GM12878 (cell line): ENCODE results near the gene PPP1R2. TPM values are rescaled to one million over a fixed set of nuclear protein-coding genes. Genes with fewer than 3 reads are reported as not detected.

ENCODE experiments used
- ATAC-seq: fragments of 200-7000 bp; cut with Tn5 transposase; 3 replicates; pipeline ENCODE4 v1.9.1; 2020; ENCODE audit warnings: mild to moderate bottlenecking, moderate library complexity
- BruUV-seq: library from RNA; stranded (reverse); fragments of 400-500 nt; replicated peaks from 2 replicates; lab custom pipeline; 2021; lab: Mats Ljungman, UMichigan
- CTCF ChIA-PET: fragments of 300-600 bp; sonication (Branson Sonifier 250); formaldehyde crosslinking; extraction: SDS; loops from one replicate; lab custom pipeline; 2021; ENCODE audit warnings: inconsistent platforms; lab: Yijun Ruan, JAX
- POLR2A ChIA-PET: fragments of 350-600 bp; formaldehyde crosslinking; extraction: SDS; loops from one replicate; lab custom pipeline; 2021; ENCODE audit warnings: inconsistent platforms; lab: Charles Lee
- RAD21 ChIA-PET: fragments of 300-600 bp; sonication (Branson Sonifier 250); formaldehyde crosslinking; loops from one replicate; lab custom pipeline; 2023; ENCODE audit warnings: antibody characterized with exemption; ENCODE audit not compliant: unreplicated experiment; lab: Charles Lee
- SMC1A ChIA-PET: fragments of 300-600 bp; sonication (Branson Sonifier 250); formaldehyde crosslinking; loops from one replicate; lab custom pipeline; 2023; ENCODE audit not compliant: unreplicated experiment, uncharacterized antibody; lab: Charles Lee
- DNase-seq: peaks from one replicate; pipeline ENCODE4 v3.0.0-alpha.2; 2011; ENCODE audit warnings: low read depth, low spot score
- FAIRE-seq: peaks from 3 replicates; lab custom pipeline; 2011; peaks lifted over from hg19 to GRCh38; lab: Jason Lieb, UNC
- H2AFZ ChIP-seq: 2 replicates; pipeline ENCODE4 v1.6.0; 2011; ENCODE audit warnings: low read depth, low read length, control low read depth; ENCODE audit not compliant: control insufficient read depth
- H3K27ac ChIP-seq: 2 replicates; pipeline ENCODE4 v1.5.1; 2011; ENCODE audit warnings: control low read depth; ENCODE audit not compliant: control insufficient read depth, insufficient read depth
- H3K27me3 ChIP-seq, 2 experiments: replicated peaks in 1 of 2; 2 replicates each; pipeline versions ENCODE4 v1.6.0 to v1.6.1; 2011; ENCODE audit warnings: low read length in 1 of 2; ENCODE audit not compliant: control insufficient read depth in 2 of 2, insufficient read depth in 2 of 2
- H3K36me3 ChIP-seq, 2 experiments: 2 replicates each; pipeline ENCODE4 v1.5.1; 2011; ENCODE audit warnings: low read length in 1 of 2; ENCODE audit not compliant: control insufficient read depth in 2 of 2, insufficient read depth in 2 of 2
- H3K4me1 ChIP-seq: 2 replicates; pipeline ENCODE4 v1.6.1; 2011; ENCODE audit warnings: mild to moderate bottlenecking, low read length, moderate library complexity, mixed read lengths; ENCODE audit not compliant: control insufficient read depth, insufficient read depth
- H3K4me2 ChIP-seq: 2 replicates; pipeline ENCODE4 v1.6.0; 2011; ENCODE audit warnings: control low read depth; ENCODE audit not compliant: control insufficient read depth, insufficient read depth
- H3K4me3 ChIP-seq: fragments of 200-600 bp; sonication (generic); 2 replicates; pipeline ENCODE4 v1.5.1; 2016
- H3K79me2 ChIP-seq: 2 replicates; pipeline ENCODE4 v1.6.0; 2011; ENCODE audit warnings: low read length; ENCODE audit not compliant: control insufficient read depth, insufficient read depth
- H3K9ac ChIP-seq: 2 replicates; pipeline ENCODE4 v1.8.0; 2011; ENCODE audit warnings: low read length, control low read depth, mixed read lengths; ENCODE audit not compliant: control insufficient read depth, insufficient read depth
- H3K9me3 ChIP-seq: replicated peaks from 3 replicates; pipeline ENCODE4 v1.5.1; 2011; ENCODE audit warnings: mild to moderate bottlenecking, low read length; ENCODE audit not compliant: control insufficient read depth, insufficient read depth
- H4K20me1 ChIP-seq: 2 replicates; pipeline ENCODE4 v1.6.0; 2011; ENCODE audit not compliant: control insufficient read depth, insufficient read depth
- CBX5 ChIP-seq: sonication (generic); IDR thresholded peaks from 2 replicates; pipeline ENCODE4 v1.6.1; 2016; ENCODE audit warnings: low read depth, moderate library complexity, mild to moderate bottlenecking, inconsistent platforms
- DPF2 ChIP-seq: fragments of 450-650 bp; IDR thresholded peaks from 2 replicates; pipeline ENCODE4 v1.6.1; 2017; ENCODE audit warnings: mild to moderate bottlenecking
- IKZF1 ChIP-seq: fragments of 450-650 bp; conservative IDR thresholded peaks from 2 replicates; pipeline ENCODE4 v1.6.1; 2017; ENCODE audit warnings: antibody characterized with exemption, mild to moderate bottlenecking
- JUNB ChIP-seq: IDR thresholded peaks from 2 replicates; pipeline ENCODE4 v1.6.1; 2016; ENCODE audit warnings: antibody characterized with exemption, mild to moderate bottlenecking
- MAX ChIP-seq: IDR thresholded peaks from 2 replicates; pipeline ENCODE4 v1.6.1; 2012; ENCODE audit warnings: low read depth, low read length, improper control_type of control experiment
- NFIC ChIP-seq: IDR thresholded peaks from 2 replicates; pipeline ENCODE4 v1.6.1; 2012; ENCODE audit warnings: low read depth, mild to moderate bottlenecking, inconsistent platforms, low read length, moderate library complexity
- NFXL1 ChIP-seq: fragments of 450-650 bp; IDR thresholded peaks from 2 replicates; pipeline ENCODE4 v1.6.1; 2017; ENCODE audit warnings: antibody characterized with exemption, mild to moderate bottlenecking, borderline replicate concordance
- NR2C1 ChIP-seq: fragments of 450-650 bp; IDR thresholded peaks from 2 replicates; pipeline ENCODE4 v1.6.1; 2017; ENCODE audit warnings: antibody characterized with exemption, mild to moderate bottlenecking, moderate library complexity
- POLR2A ChIP-seq: IDR thresholded peaks from 2 replicates; pipeline ENCODE4 v1.6.1; 2011; ENCODE audit warnings: low read depth, mild to moderate bottlenecking, low read length
- POLR2AphosphoS5 ChIP-seq: IDR thresholded peaks from 2 replicates; pipeline ENCODE4 v1.6.1; 2011; ENCODE audit warnings: mild to moderate bottlenecking, low read length, inconsistent platforms
- SREBF2 ChIP-seq: IDR thresholded peaks from 2 replicates; pipeline ENCODE4 v1.6.1; 2012; ENCODE audit warnings: mild to moderate bottlenecking, low read length
- TAF1 ChIP-seq: IDR thresholded peaks from 2 replicates; pipeline ENCODE4 v1.6.1; 2011; ENCODE audit warnings: mild to moderate bottlenecking, low read depth, low read length, borderline replicate concordance
- TCF7 ChIP-seq: IDR thresholded peaks from 2 replicates; pipeline ENCODE4 v1.6.1; 2014; ENCODE audit warnings: antibody characterized with exemption, borderline replicate concordance
- ZNF622 ChIP-seq: fragments of 450-650 bp; IDR thresholded peaks from 2 replicates; pipeline ENCODE4 v1.6.1; 2017; ENCODE audit warnings: mild to moderate bottlenecking, inconsistent platforms
- WGBS: methylation state at CpG from one replicate; pipeline ENCODE4 v1.1.6; 2016; ENCODE audit warnings: low lambda C conversion rate; ENCODE audit not compliant: insufficient replicate concordance, insufficient coverage; ENCODE audit errors: missing lambda C conversion rate; 5-methylcytosine and 5-hydroxymethylcytosine counted together
- in situ Hi-C: fragments of 300-500 bp; cut with MboI; formaldehyde crosslinking; loops from 9 replicates; pipeline ENCODE4 v1.14.3; 2018; ENCODE audit warnings: mixed read lengths
- intact Hi-C: fragments of 100-400 bp; cut with micrococcal nuclease; formaldehyde crosslinking; loops from one replicate; pipeline ENCODE4 v1.14.2; 2022; ENCODE audit not compliant: unreplicated experiment
- polyA plus RNA-seq, 11 experiments: library from polyadenylated mRNA; depleted of rRNA in 4 of 11; unstranded in 6 of 11; stranded (reverse) in 5 of 11; fragments of >200 nt; fragmentation: Nextera tagmentation in 4 of 11; fragmentation: Illumina TruSeq in 1 of 11; extraction: Ambion mirVana in 4 of 11; extraction: Trizol in 1 of 11; gene quantifications; 1 replicate in 1 of 11; 2 replicates in 10 of 11; pipeline versions ENCODE4 v1.2.1 to v1.2.3, GENCODE V29; 2011 to 2016; ENCODE audit warnings: inconsistent platforms in 2 of 11, missing spikeins in 2 of 11, low read depth in 1 of 11
- total RNA-seq, 4 experiments: library from RNA; depleted of rRNA in 3 of 4; stranded (reverse); fragments of >200 nt in 3 of 4; fragmentation: Illumina TruSeq in 1 of 4; extraction: Trizol in 1 of 4; gene quantifications; 2 replicates each; pipeline versions ENCODE4 v1.2.1 to v1.2.3, GENCODE V29; 2013 to 2021

Gene PPP1R2
- total and polyA plus RNA-seq, 10 of the 15 experiments (the other 5 are each of a cell fraction or from before 2014, with no cell fraction given) = 10.5 to 116 (median 46.9) TPM

- no peak overlapping the region for H2AFZ ChIP-seq
- TF ChIP-seq NFXL1 (no peak), NR2C1 (no peak), MAX (no peak), JUNB (no peak), TCF7 (no peak), CBX5 (no peak), IKZF1 (no peak), DPF2 (no peak), TAF1 (no peak), ZNF622 (no peak), NFIC (no peak), POLR2A (no peak), SREBF2 (no peak), POLR2AphosphoS5 (no peak)
- TF ChIP-seq, all 136 proteins: peak for 0
- ChIA-PET RAD21 (no interaction called here), CTCF (interaction anchor here (1.3 to 1.4 kb wide), 2 partner anchors 13 to 292 kb away, joined by 3 read pairs; partner anchors contain the start of gene XXYLT1), POLR2A (no interaction called here), SMC1A (interaction anchor here (1.1 kb wide), 1 partner anchor 55 kb away, joined by 4 read pairs; no protein-coding TSS in a partner anchor)
- H3K36me3 ChIP-seq = no peaks in the 10 kb centered on the region
- no peaks in the 10 kb centered on the region for H3K27me3 ChIP-seq
- no peak for FAIRE-seq
- ATAC-seq = no peak
- in situ Hi-C loops (no loop called here), intact Hi-C loops (no loop called here)
- no peak overlapping the region for H3K4me2 ChIP-seq
- H3K4me1 ChIP-seq = no peaks in the 10 kb centered on the region
- H3K27ac ChIP-seq = no peak overlapping the region
- DNase-seq = no peak
- no TSS peak for BruUV-seq
- no peak overlapping the region for H3K4me3 ChIP-seq
- H3K9me3 ChIP-seq = no peaks in the 10 kb centered on the region
- no peaks in the 10 kb centered on the region for H4K20me1 ChIP-seq
- H3K9ac ChIP-seq = no peak overlapping the region
- 89% methylated on average over 4 of the region's 4 CpGs for WGBS
- H3K79me2 ChIP-seq = no peaks in the 10 kb centered on the region
Measured at GRCh38 chr3:195563317-195563716, 20.2 kb upstream of the PPP1R2 start.
